Measurements from ENCODE around the gene LIN7C. TPM values are rescaled to one million over a fixed set of nuclear protein-coding genes. Genes with fewer than 3 reads are reported as not detected.

Gene LIN7C
- total and polyA plus RNA-seq, 2 of the 13 experiments (the other 11 are each of a cell fraction or from before 2014, with no cell fraction given): 14.8 to 37.2 TPM

DNA sequence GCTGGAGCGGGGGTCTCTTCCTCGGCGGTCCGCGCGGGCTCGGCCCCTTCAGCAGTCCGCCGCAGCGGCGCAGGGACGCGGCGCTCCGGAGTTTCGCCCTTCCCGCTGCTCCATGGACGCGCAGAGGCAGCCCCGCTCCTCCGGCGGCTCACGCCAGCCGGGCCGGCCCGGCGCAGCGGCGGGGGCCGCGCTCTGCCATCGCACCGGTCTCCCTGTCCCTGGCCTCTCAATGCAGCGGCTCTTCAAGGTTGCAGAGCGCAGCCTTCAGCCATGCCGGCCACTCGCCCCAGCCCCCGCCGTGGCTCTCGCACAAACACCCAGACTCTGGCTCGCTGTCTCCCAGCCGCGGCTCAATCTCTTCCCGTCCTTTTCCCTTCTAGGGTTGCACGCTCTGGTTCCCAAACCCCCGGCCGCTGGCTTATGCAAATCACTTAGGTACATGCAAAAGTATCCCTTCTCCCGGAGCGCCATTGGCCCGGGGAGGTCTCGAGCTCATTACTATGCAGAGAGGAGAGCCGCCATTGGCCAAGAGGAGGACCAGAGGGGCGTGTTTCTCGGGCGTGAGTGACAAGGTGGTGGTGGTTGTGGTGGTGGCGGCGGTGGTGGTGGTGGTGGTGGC lies 34.1 kb downstream of the LIN7C start, which contains the start of gene LGR4 (continued):
- TF ChIP-seq, protein P1, sequence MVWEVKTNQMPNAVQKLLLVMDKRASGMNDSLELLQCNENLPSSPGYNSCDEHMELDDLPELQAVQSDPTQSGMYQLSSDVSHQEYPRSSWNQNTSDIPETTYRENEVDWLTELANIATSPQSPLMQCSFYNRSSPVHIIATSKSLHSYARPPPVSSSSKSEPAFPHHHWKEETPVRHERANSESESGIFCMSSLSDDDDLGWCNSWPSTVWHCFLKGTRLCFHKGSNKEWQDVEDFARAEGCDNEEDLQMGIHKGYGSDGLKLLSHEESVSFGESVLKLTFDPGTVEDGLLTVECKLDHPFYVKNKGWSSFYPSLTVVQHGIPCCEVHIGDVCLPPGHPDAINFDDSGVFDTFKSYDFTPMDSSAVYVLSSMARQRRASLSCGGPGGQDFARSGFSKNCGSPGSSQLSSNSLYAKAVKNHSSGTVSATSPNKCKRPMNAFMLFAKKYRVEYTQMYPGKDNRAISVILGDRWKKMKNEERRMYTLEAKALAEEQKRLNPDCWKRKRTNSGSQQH (CRISPR knock-in tag; IDR thresholded peaks at IDR 0.05; ENCODE audit: low read depth): no peak
- no peak for TF ChIP-seq ZNF75D (CRISPR knock-in tag; IDR thresholded peaks at IDR 0.05; ENCODE audit: borderline replicate concordance)
- peak; percentile 77; the same call in 1 of the 2 replicates for TF ChIP-seq ZNF749 (CRISPR knock-in tag; IDR thresholded peaks at IDR 0.05; ENCODE audit: borderline replicate concordance)
- TF ChIP-seq, protein P2, sequence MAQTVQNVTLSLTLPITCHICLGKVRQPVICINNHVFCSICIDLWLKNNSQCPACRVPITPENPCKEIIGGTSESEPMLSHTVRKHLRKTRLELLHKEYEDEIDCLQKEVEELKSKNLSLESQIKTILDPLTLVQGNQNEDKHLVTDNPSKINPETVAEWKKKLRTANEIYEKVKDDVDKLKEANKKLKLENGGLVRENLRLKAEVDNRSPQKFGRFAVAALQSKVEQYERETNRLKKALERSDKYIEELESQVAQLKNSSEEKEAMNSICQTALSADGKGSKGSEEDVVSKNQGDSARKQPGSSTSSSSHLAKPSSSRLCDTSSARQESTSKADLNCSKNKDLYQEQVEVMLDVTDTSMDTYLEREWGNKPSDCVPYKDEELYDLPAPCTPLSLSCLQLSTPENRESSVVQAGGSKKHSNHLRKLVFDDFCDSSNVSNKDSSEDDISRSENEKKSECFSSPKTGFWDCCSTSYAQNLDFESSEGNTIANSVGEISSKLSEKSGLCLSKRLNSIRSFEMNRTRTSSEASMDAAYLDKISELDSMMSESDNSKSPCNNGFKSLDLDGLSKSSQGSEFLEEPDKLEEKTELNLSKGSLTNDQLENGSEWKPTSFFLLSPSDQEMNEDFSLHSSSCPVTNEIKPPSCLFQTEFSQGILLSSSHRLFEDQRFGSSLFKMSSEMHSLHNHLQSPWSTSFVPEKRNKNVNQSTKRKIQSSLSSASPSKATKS (CRISPR knock-in tag; IDR thresholded peaks at IDR 0.05): no peak
- TF ChIP-seq BRD4 (CRISPR knock-in tag; IDR thresholded peaks at IDR 0.05): 0 out of 2 replicates have a peak, but pooled peaks have one; percentile 60
- no peak for TF ChIP-seq SOX6 (IDR thresholded peaks at IDR 0.05)
- TF ChIP-seq SOX6 (CRISPR knock-in tag; IDR thresholded peaks at IDR 0.05): peak; percentile 37; the same call in 1 of the 2 replicates
- TF ChIP-seq, protein P3, sequence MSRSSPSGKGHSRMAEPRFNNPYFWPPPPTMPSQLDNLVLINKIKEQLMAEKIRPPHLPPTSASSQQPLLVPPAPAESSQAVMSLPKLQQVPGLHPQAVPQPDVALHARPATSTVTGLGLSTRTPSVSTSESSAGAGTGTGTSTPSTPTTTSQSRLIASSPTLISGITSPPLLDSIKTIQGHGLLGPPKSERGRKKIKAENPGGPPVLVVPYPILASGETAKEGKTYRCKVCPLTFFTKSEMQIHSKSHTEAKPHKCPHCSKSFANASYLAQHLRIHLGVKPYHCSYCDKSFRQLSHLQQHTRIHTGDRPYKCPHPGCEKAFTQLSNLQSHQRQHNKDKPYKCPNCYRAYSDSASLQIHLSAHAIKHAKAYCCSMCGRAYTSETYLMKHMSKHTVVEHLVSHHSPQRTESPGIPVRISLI (CRISPR knock-in tag; IDR thresholded peaks at IDR 0.05; ENCODE audit: borderline replicate concordance): no peak
- TF ChIP-seq MYNN (CRISPR knock-in tag; IDR thresholded peaks at IDR 0.05; ENCODE audit: low read depth): no peak
- TF ChIP-seq RARA (CRISPR knock-in tag; IDR thresholded peaks at IDR 0.05): 0 out of 2 replicates have a peak, but pooled peaks have one; percentile 7
- no peak for TF ChIP-seq GPN1 (CRISPR knock-in tag; IDR thresholded peaks at IDR 0.05; ENCODE audit: borderline replicate concordance)
- TF ChIP-seq FOXA1 (IDR thresholded peaks at IDR 0.05): no peak
- TF ChIP-seq FOXA1 (CRISPR knock-in tag; IDR thresholded peaks at IDR 0.05): no peak
- no peak for TF ChIP-seq ZNF350 (CRISPR knock-in tag; IDR thresholded peaks at IDR 0.05; ENCODE audit: borderline replicate concordance, low read depth)
- TF ChIP-seq SOX5 (CRISPR knock-in tag; IDR thresholded peaks at IDR 0.05; ENCODE audit: borderline replicate concordance): no peak; the same call in 1 of the 2 replicates
- TF ChIP-seq, protein P4, sequence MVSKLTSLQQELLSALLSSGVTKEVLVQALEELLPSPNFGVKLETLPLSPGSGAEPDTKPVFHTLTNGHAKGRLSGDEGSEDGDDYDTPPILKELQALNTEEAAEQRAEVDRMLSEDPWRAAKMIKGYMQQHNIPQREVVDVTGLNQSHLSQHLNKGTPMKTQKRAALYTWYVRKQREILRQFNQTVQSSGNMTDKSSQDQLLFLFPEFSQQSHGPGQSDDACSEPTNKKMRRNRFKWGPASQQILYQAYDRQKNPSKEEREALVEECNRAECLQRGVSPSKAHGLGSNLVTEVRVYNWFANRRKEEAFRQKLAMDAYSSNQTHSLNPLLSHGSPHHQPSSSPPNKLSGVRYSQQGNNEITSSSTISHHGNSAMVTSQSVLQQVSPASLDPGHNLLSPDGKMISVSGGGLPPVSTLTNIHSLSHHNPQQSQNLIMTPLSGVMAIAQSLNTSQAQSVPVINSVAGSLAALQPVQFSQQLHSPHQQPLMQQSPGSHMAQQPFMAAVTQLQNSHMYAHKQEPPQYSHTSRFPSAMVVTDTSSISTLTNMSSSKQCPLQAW (CRISPR knock-in tag; IDR thresholded peaks at IDR 0.05): peak; percentile 71; the same call in 1 of the 2 replicates
- no peak for TF ChIP-seq RCOR2 (CRISPR knock-in tag; IDR thresholded peaks at IDR 0.05)
- peak; percentile 75; the same call in 1 of the 2 replicates for TF ChIP-seq ZNF232 (CRISPR knock-in tag; IDR thresholded peaks at IDR 0.05; ENCODE audit: borderline replicate concordance)
- no peak for TF ChIP-seq ZNF24 (IDR thresholded peaks at IDR 0.05)
- no peak for TF ChIP-seq NKX3-1 (CRISPR knock-in tag; IDR thresholded peaks at IDR 0.05)
- no peak; the same call in 1 of the 2 replicates for TF ChIP-seq SIX4 (CRISPR knock-in tag; IDR thresholded peaks at IDR 0.05)
- no peak for TF ChIP-seq NFE2 (CRISPR knock-in tag; IDR thresholded peaks at IDR 0.05)
